Activated CD4-positive, alpha-beta T cell treated with anti-CD3 and anti-CD28 coated beads for 36 hours (primary cell): ENCODE results near the gene PTPRS. TPM values are rescaled to one million over a fixed set of nuclear protein-coding genes. Genes with fewer than 3 reads are reported as not detected.

Experiments used
- ATAC-seq: fragments of 200-7000 bp; cut with Tn5 transposase; one replicate; pipeline ENCODE4 v1.10.0; 2021; ENCODE audit warnings: mild to moderate bottlenecking, moderate library complexity
- CTCF ChIA-PET: fragments of 350-600 bp; sonication (Branson Sonifier 250); formaldehyde crosslinking; loops from one replicate; lab custom pipeline; 2021; ENCODE audit warnings: antibody characterized with exemption; lab: Charles Lee
- POLR2A ChIA-PET: fragments of 350-600 bp; sonication (Branson Sonifier 250); formaldehyde crosslinking; loops from one replicate; lab custom pipeline; 2021; ENCODE audit warnings: antibody characterized with exemption, inconsistent platforms; lab: Charles Lee
- DNase-seq: peaks from one replicate; pipeline ENCODE4 v3.0.0-alpha.2; 2020
- H3K27ac Mint-ChIP-seq: one replicate; pipeline ENCODE4 v1.8.0; 2021; ENCODE audit warnings: mixed read lengths
- H3K27me3 Mint-ChIP-seq: one replicate; pipeline ENCODE4 v1.8.0; 2021; ENCODE audit warnings: mixed read lengths
- H3K36me3 Mint-ChIP-seq: one replicate; pipeline ENCODE4 v1.8.0; 2021; ENCODE audit warnings: low read depth, mixed read lengths
- H3K4me1 Mint-ChIP-seq: one replicate; pipeline ENCODE4 v1.8.0; 2021; ENCODE audit warnings: mixed read lengths
- H3K4me3 Mint-ChIP-seq: one replicate; pipeline ENCODE4 v1.8.0; 2021; ENCODE audit warnings: mild to moderate bottlenecking, moderate library complexity, mixed read lengths
- H3K9me3 Mint-ChIP-seq: one replicate; pipeline ENCODE4 v1.8.0; 2021; ENCODE audit warnings: low read depth, mixed read lengths
- intact Hi-C, 2 experiments: fragments of 100-400 bp; cut with DNase I in 1 of 2; cut with micrococcal nuclease in 1 of 2; formaldehyde crosslinking; loops; one replicate each; pipeline versions ENCODE4 v1.14.2 to v1.15.1; 2022 to 2024; cut with DNase I, micrococcal nuclease
- total RNA-seq, 2 experiments: library from RNA; stranded (reverse); gene quantifications; one replicate each; pipeline ENCODE4 v1.2.3, GENCODE V29; 2021

The PTPRS gene
- total RNA-seq, 2 experiments from 2014 or later: 1.8 TPM

- Mint-ChIP-seq H3K36me3 (no peaks in the 10 kb centered on the region), H3K4me3 (no peak overlapping the region), H3K27ac (no peak overlapping the region), H3K9me3 (no peaks in the 10 kb centered on the region), H3K27me3 (peaks cover 8% of the 10 kb centered on the region), H3K4me1 (no peaks in the 10 kb centered on the region)
- POLR2A ChIA-PET: no interaction called here
- DNase-seq: no peak
- CTCF ChIA-PET: interaction anchor here (0.6 kb wide), 1 partner anchor 152 kb away, joined by 3 read pairs; no protein-coding TSS in a partner anchor
- intact Hi-C loops: no loop called here
- no peak for ATAC-seq
Measured at GRCh38 chr19:5316138-5316537, 24.5 kb downstream of the PTPRS start.

- intact Hi-C loops: no loop called here
- ATAC-seq (no peak), DNase-seq (no peak)
- no peak overlapping the region for H3K27ac Mint-ChIP-seq
- ChIA-PET POLR2A (no interaction called here), CTCF (no interaction called here)
- no peaks in the 10 kb centered on the region for H3K4me1 Mint-ChIP-seq
- peaks cover 8% of the 10 kb centered on the region for H3K27me3 Mint-ChIP-seq
- H3K9me3 Mint-ChIP-seq: no peaks in the 10 kb centered on the region
- no peak overlapping the region for H3K4me3 Mint-ChIP-seq
- no peaks in the 10 kb centered on the region for H3K36me3 Mint-ChIP-seq
Measured at GRCh38 chr19:5314907-5315298, 25.7 kb downstream of the PTPRS start.

- Mint-ChIP-seq H3K4me1 (no peaks in the 10 kb centered on the region), H3K27ac (no peak overlapping the region), H3K9me3 (no peaks in the 10 kb centered on the region), H3K4me3 (no peak overlapping the region), H3K36me3 (no peaks in the 10 kb centered on the region), H3K27me3 (peaks cover 8% of the 10 kb centered on the region)
- POLR2A ChIA-PET: no interaction called here
- DNase-seq (no peak), ATAC-seq (peak; percentile 61)
- CTCF ChIA-PET: no interaction called here
- intact Hi-C loops: no loop called here
Measured at GRCh38 chr19:5314012-5314906, 26.4 kb downstream of the PTPRS start.

- Mint-ChIP-seq H3K4me3 (no peak overlapping the region), H3K27ac (no peak overlapping the region), H3K27me3 (peaks cover 8% of the 10 kb centered on the region), H3K9me3 (no peaks in the 10 kb centered on the region), H3K4me1 (no peaks in the 10 kb centered on the region), H3K36me3 (no peaks in the 10 kb centered on the region)
- intact Hi-C loops: no loop called here
- DNase-seq (peak; percentile 30), ATAC-seq (no peak)
- ChIA-PET CTCF (no interaction called here), POLR2A (no interaction called here)
Measured at GRCh38 chr19:5313307-5313706, 27.3 kb downstream of the PTPRS start.

- no peaks in the 10 kb centered on the region for H3K4me1 Mint-ChIP-seq
- H3K4me3 Mint-ChIP-seq: no peak overlapping the region
- ATAC-seq: no peak
- peaks cover 8% of the 10 kb centered on the region for H3K27me3 Mint-ChIP-seq
- ChIA-PET POLR2A (no interaction called here), CTCF (no interaction called here)
- DNase-seq: no peak
- H3K36me3 Mint-ChIP-seq: no peaks in the 10 kb centered on the region
- intact Hi-C loops: no loop called here
- no peak overlapping the region for H3K27ac Mint-ChIP-seq
- H3K9me3 Mint-ChIP-seq: no peaks in the 10 kb centered on the region
Measured at GRCh38 chr19:5312058-5312457, 28.6 kb downstream of the PTPRS start.

GRCh38 chr19:5309438-5310204 lies 31.0 kb downstream of the PTPRS start:
- Mint-ChIP-seq H3K36me3 (no peaks in the 10 kb centered on the region), H3K9me3 (no peaks in the 10 kb centered on the region), H3K4me1 (no peaks in the 10 kb centered on the region), H3K27ac (no peak overlapping the region), H3K27me3 (peaks cover 4% of the 10 kb centered on the region), H3K4me3 (no peak overlapping the region)
- POLR2A ChIA-PET: interaction anchor here (0.6 kb wide), 1 partner anchor 1051 kb away, joined by 3 read pairs; no protein-coding TSS in a partner anchor
- DNase-seq (no peak), ATAC-seq (no peak)
- CTCF ChIA-PET: no interaction called here
- intact Hi-C loops: no loop called here

- intact Hi-C loops: no loop called here
- Mint-ChIP-seq H3K4me3 (no peak overlapping the region), H3K36me3 (no peaks in the 10 kb centered on the region), H3K27me3 (peaks cover 4% of the 10 kb centered on the region), H3K4me1 (no peaks in the 10 kb centered on the region), H3K27ac (no peak overlapping the region), H3K9me3 (no peaks in the 10 kb centered on the region)
- ChIA-PET CTCF (no interaction called here), POLR2A (interaction anchor here (0.6 kb wide), 1 partner anchor 1052 kb away, joined by 3 read pairs; no protein-coding TSS in a partner anchor)
- ATAC-seq (no peak), DNase-seq (no peak)
Measured at GRCh38 chr19:5308451-5309437, 31.9 kb downstream of the PTPRS start.

- intact Hi-C loops: no loop called here
- ChIA-PET POLR2A (interaction anchor here (0.7 kb wide), 1 partner anchor 86 kb away, joined by 3 read pairs; no protein-coding TSS in a partner anchor), CTCF (interaction anchor here (0.7 kb wide), 1 partner anchor 31 kb away, joined by 3 read pairs; no protein-coding TSS in a partner anchor)
- no peak overlapping the region for H3K27ac Mint-ChIP-seq
- H3K4me3 Mint-ChIP-seq: no peak overlapping the region
- no peak for ATAC-seq
- peaks cover 2% of the 10 kb centered on the region for H3K27me3 Mint-ChIP-seq
- H3K4me1 Mint-ChIP-seq: no peaks in the 10 kb centered on the region
- H3K9me3 Mint-ChIP-seq: no peaks in the 10 kb centered on the region
- H3K36me3 Mint-ChIP-seq: no peaks in the 10 kb centered on the region
- no peak for DNase-seq
Measured at GRCh38 chr19:5307655-5308054, 33.0 kb downstream of the PTPRS start.

GRCh38 chr19:5305163-5305562 lies 35.4 kb downstream of the PTPRS start:
- ATAC-seq (no peak), DNase-seq (no peak)
- Mint-ChIP-seq H3K4me3 (no peak overlapping the region), H3K4me1 (no peaks in the 10 kb centered on the region), H3K36me3 (no peaks in the 10 kb centered on the region), H3K27ac (no peak overlapping the region), H3K27me3 (no peaks in the 10 kb centered on the region), H3K9me3 (no peaks in the 10 kb centered on the region)
- POLR2A ChIA-PET: no interaction called here
- intact Hi-C loops: no loop called here
- CTCF ChIA-PET: interaction anchor here (0.7 to 0.8 kb wide), 2 partner anchors 14 to 53 kb away, joined by 3 read pairs; no protein-coding TSS in a partner anchor

- intact Hi-C loops: no loop called here
- H3K27ac Mint-ChIP-seq: no peak overlapping the region
- ATAC-seq (no peak), DNase-seq (no peak)
- H3K4me3 Mint-ChIP-seq: no peak overlapping the region
- POLR2A ChIA-PET: no interaction called here
- no peaks in the 10 kb centered on the region for H3K4me1 Mint-ChIP-seq
- H3K9me3 Mint-ChIP-seq: no peaks in the 10 kb centered on the region
- no peaks in the 10 kb centered on the region for H3K36me3 Mint-ChIP-seq
- CTCF ChIA-PET: no interaction called here
- H3K27me3 Mint-ChIP-seq: no peaks in the 10 kb centered on the region
Measured at GRCh38 chr19:5304486-5304885, 36.1 kb downstream of the PTPRS start.

- Mint-ChIP-seq H3K36me3 (no peaks in the 10 kb centered on the region), H3K4me3 (no peak overlapping the region), H3K27me3 (no peaks in the 10 kb centered on the region), H3K27ac (no peak overlapping the region), H3K9me3 (no peaks in the 10 kb centered on the region), H3K4me1 (no peaks in the 10 kb centered on the region)
- ChIA-PET POLR2A (no interaction called here), CTCF (no interaction called here)
- intact Hi-C loops: no loop called here
- no peak for DNase-seq
- ATAC-seq: no peak
Measured at GRCh38 chr19:5303208-5303607, 37.4 kb downstream of the PTPRS start.
